SH-SY5Y (cell line): Measurements from ENCODE around the gene NEFH.
"Not testable (repeated sequence)": the region's sequence is repeated elsewhere in the genome, so short reads cannot be mapped to it uniquely, and the experiment has no call there.

Experiments used
- GATA2 ChIP-seq: IDR thresholded peaks from 2 replicates; pipeline ENCODE4 v1.6.1; 2011; ENCODE audit warnings: mild to moderate bottlenecking, low read depth, low read length
- GATA3 ChIP-seq: IDR thresholded peaks from 2 replicates; pipeline ENCODE4 v1.6.1; 2011; ENCODE audit warnings: low read depth, mild to moderate bottlenecking, low read length, moderate library complexity

DNA sequence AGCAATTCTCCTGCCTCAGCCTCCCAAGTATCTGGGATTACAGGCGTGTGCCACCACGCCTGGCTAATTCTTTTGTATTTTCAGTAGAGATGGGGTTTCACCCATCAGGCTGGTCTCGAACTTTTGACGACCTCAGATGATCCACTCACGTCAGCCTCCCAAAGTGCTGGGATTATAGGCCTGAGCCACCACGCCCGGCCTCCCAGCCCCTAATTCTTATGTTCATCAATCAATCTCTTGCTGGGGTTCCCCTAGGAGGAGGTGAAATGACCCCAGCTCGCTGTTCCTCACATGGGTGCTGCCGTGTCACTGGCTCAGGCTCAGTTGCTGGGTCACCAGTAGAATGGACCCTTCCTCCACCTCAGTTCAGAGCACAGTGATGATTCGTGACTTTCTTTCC is 41.7 kb upstream of the NEFH start, which contains the start of gene RFPL1:
- TF ChIP-seq GATA3, GATA2: not testable (repeated sequence)
